Diencephalon (tissue), 1 donor: ENCODE data around the gene RPL10A. TPM values are rescaled to one million over a fixed set of nuclear protein-coding genes. Genes with fewer than 3 reads are reported as not detected.

Experiments
- small RNA-seq: library from RNA; depleted of rRNA; stranded (forward); fragments of <200 nt; gene quantifications from one replicate; pipeline ENCODE3, GENCODE V24; 2014
- total RNA-seq: library from RNA; depleted of rRNA; stranded (reverse); fragments of >200 nt; gene quantifications from one replicate; pipeline ENCODE4 v1.2.3, GENCODE V29; 2014

RPL10A gene
- total RNA-seq, result 977 TPM

GRCh38 chr6:35468181-35468979 is at the start of gene RPL10A:
TSS of gene RPL10A (plus strand) at chr6:35468401. CDS start at chr6:35468435, 34 bp downstream.

DNA sequence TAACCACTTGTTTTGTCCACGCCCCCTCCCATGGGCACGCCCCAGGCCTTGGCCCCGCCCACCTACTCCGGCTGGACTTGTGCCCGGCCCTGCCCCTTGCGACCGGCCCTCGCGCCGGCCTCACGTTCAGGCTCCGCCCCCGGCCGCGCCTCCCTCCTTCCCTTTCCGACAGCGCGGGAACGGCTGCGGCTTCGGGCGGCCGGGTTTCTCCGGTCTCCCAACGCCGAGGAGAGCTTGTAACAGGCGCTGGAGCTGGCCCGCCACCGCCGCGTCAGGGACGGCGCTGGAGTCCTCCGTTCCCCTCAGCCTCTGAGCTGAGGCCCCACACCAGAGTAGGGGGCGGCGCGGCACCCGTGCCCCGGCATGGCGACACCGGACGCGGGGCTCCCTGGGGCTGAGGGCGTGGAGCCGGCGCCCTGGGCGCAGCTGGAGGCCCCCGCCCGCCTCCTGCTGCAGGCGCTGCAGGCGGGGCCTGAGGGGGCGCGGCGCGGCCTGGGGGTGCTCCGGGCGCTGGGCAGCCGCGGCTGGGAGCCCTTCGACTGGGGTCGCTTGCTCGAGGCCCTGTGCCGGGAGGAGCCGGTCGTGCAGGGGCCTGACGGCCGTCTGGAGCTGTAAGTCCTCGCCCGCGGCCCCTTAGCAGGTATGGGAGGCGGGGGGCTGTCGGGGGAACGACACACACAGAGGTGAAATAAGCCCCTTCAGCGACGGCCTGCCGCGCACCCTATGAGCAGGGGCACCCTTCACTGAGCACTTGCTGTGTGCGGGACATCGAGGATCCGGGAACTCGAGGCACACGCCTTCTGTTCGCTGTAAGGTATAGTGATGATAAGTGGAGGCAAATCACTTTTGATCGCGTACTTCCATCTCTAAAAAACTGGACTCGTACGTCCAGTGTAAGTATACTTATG is 15.8 kb upstream of the RPL10A start, which contains the start of gene FANCE:
FANCE (plus strand) TSS at position 156 of the 908 bp plus-strand sequence; CDS start at position 364, 208 bp downstream.

DNA sequence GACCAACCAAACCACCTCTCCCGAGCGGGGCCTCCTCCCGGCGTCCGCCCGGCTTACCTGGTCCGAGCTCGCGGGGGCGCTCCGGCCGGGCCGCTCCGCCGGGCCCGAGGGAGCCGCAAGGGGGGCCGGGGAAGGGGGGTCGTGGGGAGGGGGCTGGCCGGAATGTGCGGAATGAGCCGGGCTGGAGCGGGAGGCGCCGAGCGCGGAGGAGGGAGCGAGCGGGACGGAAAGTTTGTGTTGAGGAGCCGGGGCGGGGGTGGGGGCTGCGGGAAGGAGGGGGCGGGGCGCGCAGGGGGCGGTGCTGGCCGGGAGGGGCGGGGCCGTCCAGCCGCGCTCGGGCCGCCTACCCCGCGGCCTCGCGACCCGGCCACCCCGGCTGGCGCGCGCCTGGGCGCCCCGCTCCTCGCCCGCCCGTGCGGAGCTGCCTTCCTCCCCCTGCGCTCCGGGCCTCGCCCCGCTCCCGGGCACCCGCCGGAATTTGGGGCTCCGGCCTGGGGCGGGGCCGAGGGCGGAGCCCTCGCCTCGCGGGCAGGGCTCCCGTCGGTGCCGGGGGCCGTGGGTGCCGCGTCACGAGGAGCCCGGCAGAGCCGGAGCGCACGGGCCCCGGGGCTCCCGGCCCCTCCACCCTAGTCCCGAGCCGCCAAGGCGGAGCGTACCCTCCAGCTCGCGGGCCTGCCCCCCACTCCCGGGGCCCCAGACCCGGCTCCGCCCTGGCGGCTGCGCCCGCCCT is 28.8 kb downstream of the RPL10A start, which contains the start of gene TEAD3:
TEAD3 (minus strand) TSS at position 239 of the 730 bp plus-strand sequence.

DNA sequence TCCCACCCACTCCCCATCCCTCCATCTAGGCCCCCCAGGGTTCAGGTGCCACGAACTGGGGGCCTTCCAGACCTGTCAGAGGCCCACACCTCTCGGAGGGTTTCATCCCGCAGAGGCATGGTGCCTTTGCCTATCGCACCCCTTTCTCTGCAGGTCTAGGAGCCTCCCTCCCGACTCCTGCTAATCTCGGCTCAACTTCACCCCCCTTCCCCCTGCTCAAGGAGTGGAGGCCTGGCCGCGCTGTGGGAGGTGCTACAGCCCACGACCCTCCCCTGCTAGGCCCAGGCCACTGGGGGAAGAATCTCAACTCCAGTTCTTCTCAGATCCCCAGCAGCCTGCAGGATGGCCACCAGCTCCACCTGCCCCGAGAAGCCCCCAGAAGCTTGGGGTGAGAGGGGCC is 44.5 kb downstream of the RPL10A start, which contains the start of gene TULP1:
TULP1 (minus strand) TSS at position 157 of the 400 bp plus-strand sequence; CDS start at position 119, 38 bp downstream.

Small RNA genes lying within 50 kb of the gene (small RNA-seq; reads per million reads assigned to genes)
- not detected for gene MIR7111

Other genes starting within 250 kb of the RPL10A start
- gene ZNF76, start 208.7 kb upstream of the RPL10A start, total RNA-seq, result 14.1 TPM
- gene DEF6, start 170.6 kb upstream of the RPL10A start, total RNA-seq, result 2.1 TPM
- gene PPARD, start 125.8 kb upstream of the RPL10A start, total RNA-seq, result 3.5 TPM
- 8.8 TPM for gene FANCE, start 16.1 kb upstream of the RPL10A start, total RNA-seq
- gene TEAD3, start 28.7 kb downstream of the RPL10A start, total RNA-seq, result 0.23 TPM
- not detected for gene TULP1, start 44.5 kb downstream of the RPL10A start, total RNA-seq
- gene FKBP5, start 220.5 kb downstream of the RPL10A start, total RNA-seq, result 3.2 TPM